SH-SY5Y (cell line): Measurements from ENCODE around the gene DOCK2.

Experiments
- GATA2 ChIP-seq: IDR thresholded peaks from 2 replicates; pipeline ENCODE4 v1.6.1; 2011; ENCODE audit warnings: mild to moderate bottlenecking, low read depth, low read length
- GATA3 ChIP-seq: IDR thresholded peaks from 2 replicates; pipeline ENCODE4 v1.6.1; 2011; ENCODE audit warnings: low read depth, mild to moderate bottlenecking, low read length, moderate library complexity

The DOCK2 gene

DNA sequence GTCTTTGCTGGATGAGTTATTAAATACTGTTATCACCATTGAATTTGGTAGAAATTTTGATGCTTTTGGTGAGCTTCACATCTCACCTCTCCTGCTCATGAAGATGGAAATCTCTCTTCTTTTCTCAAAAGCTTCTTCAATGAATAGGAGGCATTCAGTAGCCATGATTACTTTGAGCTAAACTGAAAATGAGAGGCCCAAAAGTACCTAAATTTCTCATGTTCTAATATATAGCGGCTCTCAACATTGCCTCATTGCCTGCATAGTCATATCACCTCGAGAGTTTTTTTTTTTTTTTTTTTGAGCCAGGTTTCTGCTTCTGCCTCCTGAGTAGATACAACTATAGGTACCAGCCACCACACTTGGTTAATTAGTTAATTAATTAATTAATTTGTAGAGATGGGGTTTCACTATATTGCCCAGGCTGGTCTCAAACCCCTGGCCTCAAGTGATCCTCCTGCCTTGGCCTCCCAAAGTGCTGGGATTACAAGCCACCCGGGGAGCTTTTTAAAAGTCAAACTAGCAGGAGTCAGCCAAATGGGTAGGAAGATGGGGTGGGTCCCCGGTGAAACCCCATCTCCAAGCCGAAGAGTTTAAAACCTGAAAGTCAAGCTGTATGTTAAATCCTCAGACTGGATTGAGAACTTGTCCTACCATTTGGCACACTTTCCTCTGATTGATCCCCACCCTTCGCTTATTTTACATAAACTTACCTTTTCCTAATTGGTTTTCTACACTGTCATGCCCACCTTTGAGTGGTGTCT is 169.0 kb downstream of the DOCK2 start:
- TF ChIP-seq GATA3 (no peak), GATA2 (no peak)

DNA sequence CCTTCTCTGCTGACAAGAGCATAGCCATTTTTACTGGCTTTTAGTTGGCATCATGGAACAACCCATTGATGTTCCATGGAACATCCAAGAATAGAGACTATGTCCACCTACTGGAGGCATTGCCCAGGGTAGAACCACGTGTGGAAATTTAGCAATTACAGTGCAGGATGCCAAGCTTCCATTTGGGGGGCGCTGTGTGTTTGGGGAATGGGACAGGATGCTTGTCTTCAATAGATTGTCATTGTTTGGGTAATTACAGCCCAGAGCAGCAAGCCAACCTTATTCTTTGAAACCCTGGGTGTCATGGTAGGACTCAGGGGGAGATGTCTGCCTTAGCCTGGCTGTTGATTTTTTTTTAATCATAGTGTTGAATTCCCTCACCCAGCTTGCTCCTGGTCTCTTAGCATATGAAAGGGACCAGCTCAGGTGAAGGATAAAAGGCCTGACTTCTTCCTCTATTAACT is 171.1 kb downstream of the DOCK2 start:
- TF ChIP-seq GATA2 (no peak), GATA3 (no peak)

DNA sequence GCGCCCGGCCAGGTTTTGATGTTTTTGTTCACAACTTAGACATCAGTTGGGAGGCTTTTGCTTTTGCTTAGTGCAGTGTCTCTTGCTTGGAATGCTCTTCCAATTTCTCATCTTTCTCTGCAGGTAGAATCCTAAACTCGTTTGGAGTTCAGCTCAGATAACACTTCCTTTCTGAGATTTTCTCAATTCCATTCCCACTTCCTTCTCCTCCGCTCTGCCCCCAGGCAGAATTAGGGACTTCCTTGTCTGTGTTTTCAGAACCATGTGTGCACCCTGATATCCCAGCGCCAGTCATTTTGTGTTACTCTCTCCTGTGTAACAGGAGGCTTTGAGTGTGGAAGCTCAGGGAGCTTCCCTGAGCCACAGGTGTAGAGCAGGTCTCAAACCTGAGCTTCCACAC is 172.2 kb downstream of the DOCK2 start:
- TF ChIP-seq GATA3 = no peak
- TF ChIP-seq GATA2 = no peak

DNA sequence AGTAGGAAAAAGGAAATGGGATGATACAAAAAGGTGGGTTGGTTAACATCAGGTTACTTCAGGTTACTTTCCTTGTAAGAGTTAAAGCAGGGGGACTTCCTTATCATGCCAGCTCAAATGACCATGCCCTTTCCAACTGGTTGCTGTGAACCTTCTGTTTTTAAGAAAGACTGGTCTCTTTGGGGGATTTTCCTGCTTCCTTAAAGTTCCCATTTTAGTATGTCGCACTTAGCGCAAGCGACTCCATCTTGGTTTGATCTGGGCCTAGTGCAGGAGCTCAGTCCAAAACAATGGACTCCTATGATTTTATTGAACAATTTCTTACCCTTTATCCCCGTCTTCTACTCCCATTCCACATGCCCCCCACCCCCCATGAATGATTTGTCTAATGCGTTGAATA is 173.4 kb downstream of the DOCK2 start:
- no peak for TF ChIP-seq GATA3
- TF ChIP-seq GATA2 = no peak

DNA sequence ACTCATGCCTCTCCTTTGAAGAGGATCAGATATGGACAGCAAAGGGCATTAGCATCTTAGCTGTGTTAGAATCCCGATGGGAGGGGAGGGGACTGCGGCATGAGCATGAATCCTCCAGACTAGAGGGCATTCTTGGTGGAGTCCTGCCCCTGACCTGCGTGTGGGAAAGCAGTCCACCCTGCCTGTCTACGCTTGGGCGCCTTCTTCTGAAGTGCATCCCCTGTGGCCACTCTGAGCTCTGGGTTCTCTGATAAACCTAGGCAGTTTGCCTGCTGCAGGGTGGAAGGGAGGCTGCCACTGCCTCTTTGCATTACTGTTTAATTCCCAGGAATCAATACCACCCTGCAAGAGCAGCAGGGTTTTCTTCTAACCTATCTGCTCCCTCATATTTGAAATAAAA is 173.9 kb downstream of the DOCK2 start:
- no peak for TF ChIP-seq GATA2
- no peak for TF ChIP-seq GATA3

DNA sequence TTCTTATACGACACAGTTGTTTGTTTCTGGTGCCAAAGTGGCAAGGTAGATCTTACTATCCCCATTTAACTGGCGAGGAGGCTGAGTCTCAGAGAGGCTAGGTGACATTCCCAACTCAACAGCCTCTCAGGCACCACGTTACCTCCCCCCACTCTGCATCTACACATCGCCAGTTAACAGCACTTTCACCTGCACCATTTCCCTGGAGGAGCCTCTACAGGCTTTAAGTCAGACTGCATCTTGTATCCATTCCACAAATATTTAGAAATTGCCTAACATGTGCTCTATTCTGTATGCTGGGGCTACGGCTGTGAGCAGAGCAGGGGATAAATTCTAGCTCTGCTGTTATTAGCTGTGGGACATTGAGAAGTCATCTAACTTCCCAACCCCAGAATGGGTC is 174.6 kb downstream of the DOCK2 start:
- TF ChIP-seq GATA3 (no peak), GATA2 (no peak)

DNA sequence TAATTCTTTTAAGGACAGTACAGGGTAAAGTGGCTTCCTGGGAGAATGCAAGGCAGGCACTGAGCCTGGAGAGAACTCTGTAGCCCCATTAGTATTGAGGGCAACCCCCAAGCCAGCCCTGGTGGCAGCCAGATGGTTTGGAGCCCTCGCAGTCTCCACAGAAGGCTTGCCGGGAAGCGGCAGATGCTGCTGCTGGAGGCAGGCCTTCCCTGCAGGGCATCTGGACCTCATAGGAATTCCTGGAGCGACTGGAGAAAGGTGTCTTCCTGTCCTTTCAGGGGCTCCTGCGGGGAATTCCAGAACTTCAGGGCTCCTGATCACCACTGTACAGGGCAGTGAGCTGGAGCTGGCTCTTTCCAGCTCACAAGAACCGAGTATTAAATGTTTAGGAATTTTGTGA is 175.7 kb downstream of the DOCK2 start:
- TF ChIP-seq GATA3 (no peak), GATA2 (no peak)

DNA sequence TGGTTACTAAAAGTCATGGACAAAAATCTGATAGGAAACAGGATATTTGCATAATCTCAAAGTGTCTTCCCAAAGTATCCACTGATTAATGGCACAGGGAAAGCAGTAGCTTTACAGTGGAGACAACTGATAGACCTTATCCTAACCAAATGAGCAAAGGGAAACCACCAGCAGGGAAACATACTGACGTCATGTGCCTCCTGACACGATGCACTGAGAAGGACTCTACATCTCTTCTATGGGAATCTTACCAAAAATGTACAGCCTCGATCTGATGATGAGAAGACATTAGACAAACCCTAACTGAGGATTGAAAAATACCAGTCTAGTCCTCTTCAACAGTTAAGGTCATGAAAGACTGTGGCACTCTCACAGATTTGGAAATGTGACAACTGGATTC is 177.0 kb downstream of the DOCK2 start:
- TF ChIP-seq GATA3 (no peak), GATA2 (no peak)

DNA sequence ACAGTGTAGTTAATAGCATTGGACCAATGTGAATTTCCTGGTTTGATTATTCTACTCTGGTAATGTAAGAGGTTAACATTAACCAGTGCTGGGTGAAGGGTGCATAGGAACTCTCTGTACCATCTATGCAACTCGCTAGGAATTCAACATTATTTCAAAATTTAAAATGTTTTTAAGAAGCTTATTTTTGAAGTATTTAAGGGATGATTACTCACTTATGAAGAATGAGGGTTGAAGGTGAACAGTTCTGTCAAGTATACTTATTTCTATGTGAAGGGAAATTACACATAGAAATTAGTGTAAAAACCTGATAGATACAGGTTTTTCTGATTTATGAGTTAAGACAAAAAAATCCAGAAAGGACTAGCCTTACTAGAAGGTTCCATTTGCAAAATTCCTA is 177.4 kb downstream of the DOCK2 start:
- TF ChIP-seq GATA3 (no peak), GATA2 (no peak)

DNA sequence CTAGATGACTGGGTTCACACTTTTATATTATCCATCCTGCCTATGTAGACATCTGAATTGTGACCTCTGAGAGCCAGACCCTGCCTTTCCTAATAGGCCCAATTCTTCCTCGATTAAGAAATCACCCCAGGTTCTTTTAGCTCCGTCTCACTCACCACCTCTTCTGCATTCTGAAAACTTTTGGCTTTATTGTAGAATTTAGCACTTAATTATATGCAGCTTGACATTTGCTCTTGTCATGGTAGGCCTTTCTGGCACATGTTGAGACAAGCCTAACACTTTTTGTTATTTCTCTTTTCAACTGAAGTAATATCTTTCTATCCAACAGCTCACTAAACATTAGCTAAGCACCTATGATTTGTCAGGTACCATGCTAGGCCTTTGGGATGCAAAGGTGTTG is 180.0 kb downstream of the DOCK2 start:
- TF ChIP-seq GATA2 = no peak
- TF ChIP-seq GATA3 = no peak

DNA sequence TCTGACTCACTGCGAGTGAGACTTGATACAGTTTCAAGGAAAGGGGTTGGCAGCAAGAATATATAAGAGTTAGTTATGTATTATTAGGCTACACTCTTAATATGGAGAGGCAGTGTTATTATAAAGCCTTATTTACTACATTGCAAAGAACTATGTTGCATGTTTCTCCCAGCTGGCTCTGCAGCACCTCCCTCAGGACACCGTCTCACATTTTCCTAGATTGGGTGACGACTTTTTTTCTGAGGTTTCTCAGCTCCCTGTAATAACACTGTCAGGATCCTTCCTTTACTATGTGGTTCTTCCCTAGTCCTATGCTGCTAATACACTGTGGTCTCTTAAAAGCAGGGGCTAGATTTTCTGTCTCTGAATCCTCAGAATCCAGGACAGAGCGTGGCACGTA is 189.5 kb downstream of the DOCK2 start:
- TF ChIP-seq GATA2 (no peak), GATA3 (no peak)

DNA sequence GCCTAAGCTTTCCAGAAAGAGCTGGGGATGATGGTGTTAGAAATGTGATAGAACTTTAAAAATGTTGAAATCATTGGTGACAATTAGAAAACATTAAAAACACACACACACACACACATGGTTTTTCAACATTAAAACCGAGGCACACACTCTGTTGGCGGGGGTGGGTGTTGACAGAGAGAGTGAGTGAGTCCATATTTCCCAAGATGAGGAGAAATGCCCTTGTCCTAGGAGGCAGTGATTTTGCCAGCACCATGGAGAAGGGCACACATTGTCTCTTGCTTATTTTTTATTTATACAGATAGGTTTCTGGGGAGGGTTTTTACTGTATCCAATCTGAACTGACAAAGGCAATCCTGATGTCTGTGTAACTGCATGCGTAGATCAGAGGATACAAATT is 190.7 kb downstream of the DOCK2 start:
- no peak for TF ChIP-seq GATA2
- no peak for TF ChIP-seq GATA3

DNA sequence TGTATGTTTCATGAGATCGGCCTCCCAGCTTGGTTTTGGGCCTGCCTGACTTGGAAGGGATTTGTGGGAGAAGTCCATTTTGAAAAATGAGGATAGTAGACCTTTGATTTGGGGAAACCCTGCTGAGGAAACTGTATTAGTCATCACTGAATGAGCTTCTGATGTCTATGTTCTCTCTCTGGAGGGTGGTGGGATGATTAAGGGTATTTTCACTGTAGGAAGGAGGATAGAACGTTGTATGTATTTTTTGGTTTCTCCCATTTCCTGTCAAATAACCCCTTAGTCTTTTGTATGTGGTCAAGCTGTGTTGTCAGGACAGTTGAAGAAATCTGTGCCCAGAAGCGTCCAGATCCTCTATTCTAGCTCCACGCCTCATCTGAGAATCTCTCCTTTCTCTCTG is 191.3 kb downstream of the DOCK2 start:
- TF ChIP-seq GATA3 = no peak
- TF ChIP-seq GATA2 = no peak

DNA sequence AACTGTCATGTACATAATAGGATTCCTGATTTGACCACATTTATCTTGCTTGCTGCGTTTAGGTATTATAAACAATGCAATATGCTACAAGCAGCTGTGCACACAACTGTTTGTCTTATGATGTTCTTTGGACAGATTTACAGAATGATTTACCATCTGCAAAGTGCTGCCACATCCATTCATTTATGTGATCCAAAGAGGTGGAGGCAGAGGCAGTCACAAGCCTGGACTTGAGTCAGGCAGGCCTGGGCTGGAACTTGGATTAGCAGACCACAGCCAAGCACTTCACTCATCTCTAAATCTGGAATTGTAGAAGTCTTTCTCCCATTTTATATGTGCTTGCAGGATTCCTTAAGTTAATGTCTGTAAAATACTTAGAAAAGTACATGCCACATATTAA is 194.3 kb downstream of the DOCK2 start:
- no peak for TF ChIP-seq GATA3
- no peak for TF ChIP-seq GATA2

DNA sequence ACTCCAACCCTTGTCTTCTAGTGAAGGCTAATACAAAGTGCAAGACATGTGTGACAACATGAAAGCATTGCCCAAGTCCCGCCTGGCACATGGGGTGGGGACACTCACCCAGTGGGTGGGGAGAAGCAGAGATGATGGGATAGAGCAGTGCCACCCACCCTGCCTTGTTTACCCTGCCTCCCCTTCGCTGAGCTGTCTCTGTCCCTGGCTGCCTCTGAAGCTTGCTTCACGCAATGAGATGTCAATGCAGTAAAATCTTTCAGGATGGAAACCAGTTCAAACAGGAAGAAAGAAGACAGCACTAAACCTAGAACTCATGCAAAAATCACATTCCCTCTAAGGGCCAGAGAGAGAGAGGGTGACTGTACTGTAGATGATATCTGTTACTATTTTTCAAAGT is 195.2 kb downstream of the DOCK2 start:
- TF ChIP-seq GATA3 = no peak
- no peak for TF ChIP-seq GATA2

DNA sequence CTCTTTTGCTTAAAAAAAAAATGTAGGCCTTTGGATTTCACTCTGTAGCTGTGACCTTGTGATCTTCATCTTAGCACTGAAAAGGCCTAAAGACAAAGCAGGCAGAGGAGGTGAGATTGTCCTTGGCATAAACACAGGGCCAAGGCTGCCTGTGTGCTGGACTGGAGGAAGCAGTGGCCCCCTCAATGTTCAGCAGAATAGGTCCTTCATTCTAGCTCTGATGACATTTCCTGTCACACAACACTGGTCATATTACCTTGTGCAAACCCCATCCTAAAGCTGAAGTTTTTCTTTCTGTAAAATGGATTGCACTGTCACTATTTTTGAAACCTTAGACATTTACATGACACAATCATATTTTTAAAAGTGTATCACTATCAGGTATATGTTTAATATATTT is 195.8 kb downstream of the DOCK2 start:
- TF ChIP-seq GATA3 = no peak
